Measurements from ENCODE around the gene ANAPC2.
A peak's percentile ranks its signal among the peaks of the same experiment; 100 is the strongest.

Gene ANAPC2

DNA sequence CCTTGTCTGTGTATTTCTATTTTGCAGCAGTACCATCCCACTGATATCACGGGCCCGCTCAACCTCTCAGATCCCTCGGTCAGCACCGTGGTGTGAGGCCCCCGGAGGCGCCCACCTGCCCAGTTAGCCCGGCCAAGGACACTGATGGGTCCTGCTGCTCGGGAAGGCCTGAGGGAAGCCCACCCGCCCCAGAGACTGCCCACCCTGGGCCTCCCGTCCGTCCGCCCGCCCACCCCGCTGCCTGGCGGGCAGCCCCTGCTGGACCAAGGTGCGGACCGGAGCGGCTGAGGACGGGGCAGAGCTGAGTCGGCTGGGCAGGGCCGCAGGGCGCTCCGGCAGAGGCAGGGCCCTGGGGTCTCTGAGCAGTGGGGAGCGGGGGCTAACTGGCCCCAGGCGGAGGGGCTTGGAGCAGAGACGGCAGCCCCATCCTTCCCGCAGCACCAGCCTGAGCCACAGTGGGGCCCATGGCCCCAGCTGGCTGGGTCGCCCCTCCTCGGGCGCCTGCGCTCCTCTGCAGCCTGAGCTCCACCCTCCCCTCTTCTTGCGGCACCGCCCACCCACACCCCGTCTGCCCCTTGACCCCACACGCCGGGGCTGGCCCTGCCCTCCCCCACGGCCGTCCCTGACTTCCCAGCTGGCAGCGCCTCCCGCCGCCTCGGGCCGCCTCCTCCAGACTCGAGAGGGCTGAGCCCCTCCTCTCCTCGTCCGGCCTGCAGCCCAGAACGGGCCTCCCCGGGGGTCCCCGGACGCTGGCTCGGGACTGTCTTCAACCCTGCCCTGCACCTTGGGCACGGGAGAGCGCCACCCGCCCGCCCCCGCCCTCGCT is 20.4 kb downstream of the ANAPC2 start:
- Histone ChIP-seq H3K9ac (ENCODE audit: low read depth in 1 of 2, low read length in 2 of 2) (no peak overlapping the region), H3K4me3 (ENCODE audit: low read length in 2 of 2) (peak overlapping the region; percentile 20 to 62), H3K27me3 (ENCODE audit: control insufficient read depth in 2 of 2, insufficient read depth in 2 of 2, low read length in 2 of 2) (peaks cover 22 to 28% of the 10 kb centered on the region in 2 donors), H3K9me3 (ENCODE audit: control insufficient read depth in 2 of 2, low read length in 2 of 2) (no peaks in the 10 kb centered on the region), H3K36me3 (ENCODE audit: control insufficient read depth in 2 of 2, insufficient read depth in 2 of 2, low read length in 2 of 2) (no peaks in the 10 kb centered on the region), H3K27ac (ENCODE audit: low read depth in 2 of 2, low read length in 2 of 2) (no peak overlapping the region), H3K4me1 (ENCODE audit: control insufficient read depth in 2 of 2, insufficient read depth in 2 of 2, low read length in 2 of 2) (peaks cover 22 to 27% of the 10 kb centered on the region in 2 donors)

DNA sequence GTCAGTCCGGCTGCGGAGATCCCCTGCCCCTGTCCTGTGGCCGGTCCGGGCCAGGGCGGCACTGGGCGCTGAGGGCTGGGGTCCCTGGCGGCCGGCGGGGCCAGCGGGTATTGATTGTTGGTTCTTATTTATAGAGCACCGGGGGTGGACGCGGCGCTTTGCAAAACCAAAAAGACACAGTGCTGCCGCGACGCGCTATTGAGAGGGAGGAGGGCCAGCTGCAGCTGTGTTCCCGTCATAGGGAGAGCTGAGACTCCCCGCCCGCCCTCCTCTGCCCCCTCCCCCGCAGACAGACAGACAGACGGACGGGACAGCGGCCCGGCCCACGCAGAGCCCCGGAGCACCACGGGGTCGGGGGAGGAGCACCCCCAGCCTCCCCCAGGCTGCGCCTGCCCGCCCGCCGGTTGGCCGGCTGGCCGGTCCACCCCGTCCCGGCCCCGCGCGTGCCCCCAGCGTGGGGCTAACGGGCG is 21.0 kb downstream of the ANAPC2 start:
- H3K9ac ChIP-seq (ENCODE audit: low read depth in 1 of 2, low read length in 2 of 2), result no peak overlapping the region
- H3K36me3 ChIP-seq (ENCODE audit: control insufficient read depth in 2 of 2, insufficient read depth in 2 of 2, low read length in 2 of 2), result no peaks in the 10 kb centered on the region
- H3K4me3 ChIP-seq (ENCODE audit: low read length in 2 of 2), result peak overlapping the region in 1 of 2 donors; percentile 60
- peaks cover 25 to 28% of the 10 kb centered on the region in 2 donors for H3K27me3 ChIP-seq (ENCODE audit: control insufficient read depth in 2 of 2, insufficient read depth in 2 of 2, low read length in 2 of 2)
- peaks cover 22 to 24% of the 10 kb centered on the region in 2 donors for H3K4me1 ChIP-seq (ENCODE audit: control insufficient read depth in 2 of 2, insufficient read depth in 2 of 2, low read length in 2 of 2)
- H3K27ac ChIP-seq (ENCODE audit: low read depth in 2 of 2, low read length in 2 of 2), result no peak overlapping the region
- no peaks in the 10 kb centered on the region for H3K9me3 ChIP-seq (ENCODE audit: control insufficient read depth in 2 of 2, low read length in 2 of 2)

DNA sequence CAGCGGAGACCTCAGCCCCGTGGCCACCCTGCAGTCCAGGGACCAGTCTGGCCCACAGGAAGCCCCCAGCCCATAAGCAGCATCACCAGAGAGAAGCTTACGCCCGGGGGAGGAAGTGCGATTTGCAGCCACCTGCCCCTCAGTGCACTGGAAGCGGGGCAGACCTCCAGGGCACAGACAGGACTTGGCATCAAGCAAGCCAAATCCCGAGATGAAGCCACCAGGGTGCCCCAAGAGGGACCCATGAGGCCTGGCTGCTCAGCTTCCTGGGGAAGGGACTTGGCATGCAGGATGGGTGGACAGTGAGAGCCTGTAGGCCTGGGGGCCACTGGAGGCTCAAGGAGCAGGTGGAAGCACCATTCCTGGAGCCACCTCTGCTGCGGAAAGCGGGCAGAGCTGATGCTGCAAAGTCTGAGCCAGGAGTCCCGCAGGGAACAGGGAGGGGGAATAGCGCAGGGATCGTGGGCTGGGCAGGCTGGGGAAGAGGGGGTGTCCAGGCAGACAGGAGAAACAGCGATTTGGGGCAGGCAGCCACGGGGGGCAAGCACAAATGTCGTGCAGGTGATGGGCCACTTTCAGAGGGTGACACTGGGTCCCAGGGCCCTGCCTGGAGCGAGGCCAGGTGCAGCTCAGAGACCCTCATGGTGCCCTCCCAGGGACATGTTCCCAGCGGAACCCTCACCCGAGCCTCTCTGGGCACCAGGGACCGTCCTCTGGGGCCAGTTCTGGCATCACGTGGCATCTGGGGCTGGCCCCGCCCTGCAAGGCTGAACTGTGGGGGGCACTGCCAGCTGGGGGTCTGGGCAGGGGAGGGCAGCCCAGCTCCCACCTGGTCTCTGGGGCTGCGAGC is 21.8 kb downstream of the ANAPC2 start:
- H3K27me3 ChIP-seq (ENCODE audit: control insufficient read depth in 2 of 2, insufficient read depth in 2 of 2, low read length in 2 of 2), result peaks cover 24 to 25% of the 10 kb centered on the region in 2 donors
- H3K27ac ChIP-seq (ENCODE audit: low read depth in 2 of 2, low read length in 2 of 2), result no peak overlapping the region
- H3K4me3 ChIP-seq (ENCODE audit: low read length in 2 of 2), result no peak overlapping the region
- peaks cover 18 to 22% of the 10 kb centered on the region in 2 donors for H3K4me1 ChIP-seq (ENCODE audit: control insufficient read depth in 2 of 2, insufficient read depth in 2 of 2, low read length in 2 of 2)
- H3K36me3 ChIP-seq (ENCODE audit: control insufficient read depth in 2 of 2, insufficient read depth in 2 of 2, low read length in 2 of 2), result no peaks in the 10 kb centered on the region
- H3K9me3 ChIP-seq (ENCODE audit: control insufficient read depth in 2 of 2, low read length in 2 of 2), result no peaks in the 10 kb centered on the region
- H3K9ac ChIP-seq (ENCODE audit: low read depth in 1 of 2, low read length in 2 of 2), result no peak overlapping the region

DNA sequence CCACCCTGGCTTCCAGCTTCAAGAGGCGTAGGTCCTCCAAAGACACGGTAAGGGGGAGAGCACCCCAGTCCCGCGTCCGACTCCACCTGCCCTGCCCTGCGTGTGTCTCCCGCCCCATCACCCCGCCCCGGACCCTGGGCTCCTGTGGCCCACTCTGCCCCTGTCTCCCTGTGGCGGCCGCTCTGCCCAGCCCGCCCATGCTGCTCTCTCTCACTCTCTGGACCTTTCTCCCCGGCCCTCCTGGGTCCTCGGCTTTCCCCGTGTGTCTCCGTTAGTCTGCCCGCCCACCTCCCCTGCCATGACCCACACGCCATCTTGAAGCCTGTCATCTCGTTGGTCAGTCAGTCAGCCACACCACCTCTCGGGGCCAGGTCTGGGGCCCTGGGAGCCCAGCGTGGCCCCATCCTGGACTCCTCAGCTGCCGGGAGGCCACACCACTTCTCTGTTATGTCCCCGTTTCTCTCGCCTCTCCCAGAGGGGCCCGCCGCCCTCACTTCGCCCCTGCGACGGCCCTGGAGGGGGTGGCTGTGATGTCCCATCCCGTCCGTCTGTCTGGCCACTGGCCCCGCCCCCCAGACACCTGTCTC is 23.0 kb downstream of the ANAPC2 start:
- Histone ChIP-seq H3K27ac (ENCODE audit: low read depth in 2 of 2, low read length in 2 of 2) (no peak overlapping the region), H3K4me1 (ENCODE audit: control insufficient read depth in 2 of 2, insufficient read depth in 2 of 2, low read length in 2 of 2) (peaks cover 18 to 22% of the 10 kb centered on the region in 2 donors), H3K27me3 (ENCODE audit: control insufficient read depth in 2 of 2, insufficient read depth in 2 of 2, low read length in 2 of 2) (peaks cover 25 to 30% of the 10 kb centered on the region in 2 donors), H3K9me3 (ENCODE audit: control insufficient read depth in 2 of 2, low read length in 2 of 2) (no peaks in the 10 kb centered on the region), H3K36me3 (ENCODE audit: control insufficient read depth in 2 of 2, insufficient read depth in 2 of 2, low read length in 2 of 2) (no peaks in the 10 kb centered on the region), H3K4me3 (ENCODE audit: low read length in 2 of 2) (no peak overlapping the region), H3K9ac (ENCODE audit: low read depth in 1 of 2, low read length in 2 of 2) (no peak overlapping the region)

DNA sequence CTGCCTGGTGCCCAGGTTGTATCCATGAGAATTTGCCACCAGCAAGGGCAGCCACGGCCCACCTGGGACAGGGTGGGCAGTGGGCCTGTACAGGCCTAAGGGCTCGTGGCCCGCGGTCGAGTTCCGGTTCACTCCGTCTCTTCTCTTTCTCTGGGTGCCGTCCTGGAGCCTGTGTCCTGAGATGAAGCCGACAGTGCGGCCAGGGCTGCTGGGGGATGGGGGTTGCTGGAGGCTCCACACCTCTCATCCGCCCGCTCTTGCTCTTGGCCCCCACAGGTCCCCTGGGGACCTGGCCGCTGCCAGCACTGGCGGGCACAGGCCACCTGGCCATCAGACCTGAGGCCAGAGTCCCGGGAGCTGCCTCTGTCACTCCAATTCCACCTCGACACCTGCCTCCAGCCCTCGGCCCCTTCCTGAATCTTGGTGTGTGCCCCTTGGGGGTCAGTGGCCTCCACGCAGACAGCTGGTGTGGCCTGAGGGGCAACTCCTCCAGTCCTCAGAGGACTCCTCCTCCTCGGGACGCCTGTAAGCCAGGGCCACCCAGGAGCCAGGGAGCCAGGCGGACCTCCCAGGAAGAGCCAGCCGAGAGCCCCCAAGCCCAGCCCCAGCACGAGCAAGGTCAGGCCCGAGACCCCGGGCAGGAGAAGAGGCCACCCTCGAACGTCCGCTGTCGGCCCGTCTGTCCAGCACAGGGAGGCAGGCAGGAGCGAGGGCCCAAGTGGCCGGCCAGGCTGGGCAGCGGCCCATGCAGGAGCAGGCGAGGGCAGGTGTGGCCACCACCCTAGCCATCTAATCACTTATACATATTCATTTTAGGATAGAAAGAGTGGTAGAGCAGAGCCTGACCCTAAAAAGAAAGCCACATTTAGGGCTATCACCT is 23.8 kb downstream of the ANAPC2 start:
- Histone ChIP-seq H3K27me3 (ENCODE audit: control insufficient read depth in 2 of 2, insufficient read depth in 2 of 2, low read length in 2 of 2) (peaks cover 26 to 35% of the 10 kb centered on the region in 2 donors), H3K4me1 (ENCODE audit: control insufficient read depth in 2 of 2, insufficient read depth in 2 of 2, low read length in 2 of 2) (peaks cover 16 to 21% of the 10 kb centered on the region in 2 donors), H3K4me3 (ENCODE audit: low read length in 2 of 2) (no peak overlapping the region)

DNA sequence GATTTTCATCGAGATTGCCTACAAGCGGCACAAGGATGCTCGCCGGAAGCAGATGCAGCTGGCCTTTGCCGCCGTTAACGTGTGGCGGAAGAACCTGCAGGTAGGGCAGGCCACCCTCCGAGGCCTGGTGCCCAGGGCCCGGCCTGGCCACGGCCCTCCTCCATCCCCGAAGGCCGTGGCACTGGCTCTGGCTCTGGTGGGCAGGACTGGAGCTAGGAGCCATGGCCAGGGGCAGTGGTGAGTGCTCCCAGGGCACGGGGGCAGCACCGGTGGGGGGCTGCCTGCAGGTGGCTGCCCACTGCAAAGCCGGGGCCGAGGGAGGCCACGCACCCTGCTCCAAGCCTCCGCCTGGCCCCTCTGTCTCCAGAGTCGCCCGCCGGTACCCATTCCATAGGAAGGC is 24.6 kb downstream of the ANAPC2 start:
- H3K27me3 ChIP-seq (ENCODE audit: control insufficient read depth in 2 of 2, insufficient read depth in 2 of 2, low read length in 2 of 2), result peaks cover 31 to 42% of the 10 kb centered on the region in 2 donors
- H3K4me1 ChIP-seq (ENCODE audit: control insufficient read depth in 2 of 2, insufficient read depth in 2 of 2, low read length in 2 of 2), result peaks cover 8 to 17% of the 10 kb centered on the region in 2 donors
- no peaks in the 10 kb centered on the region for H3K36me3 ChIP-seq (ENCODE audit: control insufficient read depth in 2 of 2, insufficient read depth in 2 of 2, low read length in 2 of 2)
- H3K9ac ChIP-seq (ENCODE audit: low read depth in 1 of 2, low read length in 2 of 2), result no peak overlapping the region
- no peak overlapping the region for H3K27ac ChIP-seq (ENCODE audit: low read depth in 2 of 2, low read length in 2 of 2)
- no peaks in the 10 kb centered on the region for H3K9me3 ChIP-seq (ENCODE audit: control insufficient read depth in 2 of 2, low read length in 2 of 2)
- no peak overlapping the region for H3K4me3 ChIP-seq (ENCODE audit: low read length in 2 of 2)

More for the DNA sequence above, 23.8 kb downstream of the ANAPC2 start:
- H3K9ac ChIP-seq (ENCODE audit: low read depth in 1 of 2, low read length in 2 of 2), result no peak overlapping the region
- no peaks in the 10 kb centered on the region for H3K9me3 ChIP-seq (ENCODE audit: control insufficient read depth in 2 of 2, low read length in 2 of 2)
- no peak overlapping the region for H3K27ac ChIP-seq (ENCODE audit: low read depth in 2 of 2, low read length in 2 of 2)
- no peaks in the 10 kb centered on the region for H3K36me3 ChIP-seq (ENCODE audit: control insufficient read depth in 2 of 2, insufficient read depth in 2 of 2, low read length in 2 of 2)

DNA sequence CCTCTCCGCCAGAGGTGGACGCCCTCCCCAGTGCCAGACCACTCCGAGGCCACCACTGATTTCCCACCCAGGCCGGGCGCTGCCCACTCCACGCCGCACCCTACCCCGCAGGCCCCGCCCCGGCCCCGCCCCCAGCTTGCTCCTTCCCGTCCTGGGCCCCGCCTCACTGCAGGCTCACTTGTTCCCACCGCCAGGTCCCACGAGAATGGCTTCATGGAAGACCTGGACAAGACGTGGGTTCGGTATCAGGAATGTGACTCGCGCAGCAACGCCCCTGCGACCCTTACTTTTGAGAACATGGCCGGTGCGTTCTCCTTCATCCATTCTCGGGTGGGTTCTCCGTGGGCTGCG is 25.0 kb downstream of the ANAPC2 start:
- H3K4me1 ChIP-seq (ENCODE audit: control insufficient read depth in 2 of 2, insufficient read depth in 2 of 2, low read length in 2 of 2), result peaks cover 6 to 14% of the 10 kb centered on the region in 2 donors
- no peak overlapping the region for H3K9ac ChIP-seq (ENCODE audit: low read depth in 1 of 2, low read length in 2 of 2)
- H3K27me3 ChIP-seq (ENCODE audit: control insufficient read depth in 2 of 2, insufficient read depth in 2 of 2, low read length in 2 of 2), result peaks cover 33 to 44% of the 10 kb centered on the region in 2 donors
- H3K9me3 ChIP-seq (ENCODE audit: control insufficient read depth in 2 of 2, low read length in 2 of 2), result no peaks in the 10 kb centered on the region
- peak overlapping the region in 1 of 2 donors; percentile 35 for H3K4me3 ChIP-seq (ENCODE audit: low read length in 2 of 2)
- H3K27ac ChIP-seq (ENCODE audit: low read depth in 2 of 2, low read length in 2 of 2), result no peak overlapping the region
- no peaks in the 10 kb centered on the region for H3K36me3 ChIP-seq (ENCODE audit: control insufficient read depth in 2 of 2, insufficient read depth in 2 of 2, low read length in 2 of 2)

DNA sequence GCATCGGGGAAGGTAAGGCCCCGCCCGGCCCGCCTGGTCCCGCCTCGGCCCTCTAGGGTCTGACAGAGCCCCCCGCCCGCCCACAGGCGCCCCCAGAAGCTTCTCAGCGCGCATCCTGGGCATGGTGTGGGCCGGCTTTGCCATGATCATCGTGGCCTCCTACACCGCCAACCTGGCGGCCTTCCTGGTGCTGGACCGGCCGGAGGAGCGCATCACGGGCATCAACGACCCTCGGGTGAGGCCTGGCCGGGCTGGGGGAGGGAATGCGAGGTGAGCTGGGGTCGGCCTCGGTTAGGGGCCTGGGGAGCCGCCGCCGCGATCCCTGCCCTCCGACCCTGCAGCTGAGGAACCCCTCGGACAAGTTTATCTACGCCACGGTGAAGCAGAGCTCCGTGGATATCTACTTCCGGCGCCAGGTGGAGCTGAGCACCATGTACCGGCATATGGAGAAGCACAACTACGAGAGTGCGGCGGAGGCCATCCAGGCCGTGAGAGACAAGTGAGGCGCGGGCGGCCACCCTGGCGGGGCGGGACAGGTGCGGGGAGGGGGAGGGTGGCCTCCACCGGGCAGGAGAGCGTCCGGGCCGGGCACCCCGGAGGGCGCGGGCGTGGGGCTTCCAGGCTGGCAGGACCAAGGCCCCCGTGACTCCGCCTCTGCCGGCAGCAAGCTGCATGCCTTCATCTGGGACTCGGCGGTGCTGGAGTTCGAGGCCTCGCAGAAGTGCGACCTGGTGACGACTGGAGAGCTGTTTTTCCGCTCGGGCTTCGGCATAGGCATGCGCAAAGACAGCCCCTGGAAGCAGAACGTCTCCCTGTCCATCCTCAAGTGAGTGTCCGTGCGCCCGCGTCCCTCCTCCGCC is 25.6 kb downstream of the ANAPC2 start:
- Histone ChIP-seq H3K4me1 (ENCODE audit: control insufficient read depth in 2 of 2, insufficient read depth in 2 of 2, low read length in 2 of 2) (peaks cover 2 to 10% of the 10 kb centered on the region in 2 donors), H3K9me3 (ENCODE audit: control insufficient read depth in 2 of 2, low read length in 2 of 2) (no peaks in the 10 kb centered on the region), H3K4me3 (ENCODE audit: low read length in 2 of 2) (peak overlapping the region in 1 of 2 donors; percentile 35), H3K27ac (ENCODE audit: low read depth in 2 of 2, low read length in 2 of 2) (no peak overlapping the region), H3K9ac (ENCODE audit: low read depth in 1 of 2, low read length in 2 of 2) (no peak overlapping the region), H3K36me3 (ENCODE audit: control insufficient read depth in 2 of 2, insufficient read depth in 2 of 2, low read length in 2 of 2) (no peaks in the 10 kb centered on the region), H3K27me3 (ENCODE audit: control insufficient read depth in 2 of 2, insufficient read depth in 2 of 2, low read length in 2 of 2) (peaks cover 37 to 45% of the 10 kb centered on the region in 2 donors)

Data from mucosa of rectum (tissue), 2 donors.